Measurements from ENCODE around the gene AMDHD2. TPM values are rescaled to one million over a fixed set of nuclear protein-coding genes. Genes with fewer than 3 reads are reported as not detected.
A peak's percentile ranks its signal among the peaks of the same experiment; 100 is the strongest.

AMDHD2 gene
- total RNA-seq, 1 donor from 2014 or later = 9.3 TPM

DNA sequence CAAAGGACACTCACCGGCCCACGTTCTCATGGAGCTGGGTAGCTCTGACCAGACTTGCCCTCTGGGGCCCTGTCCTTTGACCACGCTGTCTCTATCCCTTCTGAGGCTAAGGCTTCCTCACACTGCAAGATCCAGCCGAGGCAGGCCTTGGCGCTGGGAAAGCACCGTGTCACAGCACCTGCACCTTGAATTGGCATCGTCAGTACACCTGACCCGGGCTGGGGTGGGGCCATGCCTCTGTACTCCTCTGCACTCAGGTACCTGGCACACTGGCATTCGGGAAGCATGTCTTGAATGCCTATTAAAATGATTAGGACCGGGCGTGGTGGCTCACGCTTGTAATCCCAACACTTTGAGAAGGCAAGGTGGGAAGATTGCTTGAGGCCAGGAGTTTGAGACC lies 39.2 kb upstream of the AMDHD2 start:
- peaks cover 44% of the 10 kb centered on the region for H3K4me1 ChIP-seq
- H3K4me3 ChIP-seq = no peak overlapping the region
- H3K27me3 ChIP-seq (ENCODE audit: low read depth) = no peaks in the 10 kb centered on the region
- TF ChIP-seq CTCF (IDR thresholded peaks at IDR 0.05; ENCODE audit: borderline replicate concordance) = no peak
- intact Hi-C loops (cut with micrococcal nuclease) = no loop called here
- no peak for DNase-seq
- no peaks in the 10 kb centered on the region for H3K36me3 ChIP-seq
- H3K27ac ChIP-seq (replicated peaks) = no peak overlapping the region
- no peaks in the 10 kb centered on the region for H3K9me3 ChIP-seq (replicated peaks)

DNA sequence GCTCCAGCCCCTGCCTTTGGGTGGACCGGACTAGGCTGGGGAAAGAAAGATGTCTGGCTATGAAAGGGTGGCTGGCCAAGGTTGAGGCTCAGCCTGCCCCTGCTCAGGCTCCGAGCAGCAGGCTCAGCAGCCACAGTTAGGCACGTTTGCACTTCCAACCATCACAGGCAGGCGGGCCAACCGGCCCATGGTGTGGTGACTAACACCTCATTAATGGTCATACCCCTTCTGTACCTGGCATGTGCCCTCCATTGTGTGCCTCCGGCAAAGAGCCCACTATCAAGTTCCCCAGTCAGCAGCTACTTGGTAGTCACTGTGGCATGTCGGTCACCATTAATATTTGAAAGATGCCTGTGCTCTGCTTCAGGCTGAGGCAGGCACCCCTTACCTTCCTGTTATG lies 38.5 kb upstream of the AMDHD2 start:
- intact Hi-C loops (cut with micrococcal nuclease) = no loop called here
- no peak overlapping the region for H3K27ac ChIP-seq (replicated peaks)

GRCh38 chr16:2482249-2482648 lies 37.9 kb upstream of the AMDHD2 start:
- H3K27ac ChIP-seq (replicated peaks) = peak overlapping the region; percentile 27
- H3K27me3 ChIP-seq (ENCODE audit: low read depth) = no peaks in the 10 kb centered on the region
- no peak for DNase-seq
- H3K4me3 ChIP-seq = no peak overlapping the region
- no peaks in the 10 kb centered on the region for H3K9me3 ChIP-seq (replicated peaks)
- no peak for TF ChIP-seq CTCF (IDR thresholded peaks at IDR 0.05; ENCODE audit: borderline replicate concordance)
- peaks cover 51% of the 10 kb centered on the region for H3K4me1 ChIP-seq
- H3K36me3 ChIP-seq = no peaks in the 10 kb centered on the region
- intact Hi-C loops (cut with micrococcal nuclease) = no loop called here

More for the DNA sequence above, 38.5 kb upstream of the AMDHD2 start:
- Histone ChIP-seq H3K27me3 (ENCODE audit: low read depth) (no peaks in the 10 kb centered on the region), H3K4me3 (no peak overlapping the region), H3K36me3 (no peaks in the 10 kb centered on the region), H3K9me3 (replicated peaks) (no peaks in the 10 kb centered on the region), H3K4me1 (peaks cover 46% of the 10 kb centered on the region)
- DNase-seq = no peak
- no peak for TF ChIP-seq CTCF (IDR thresholded peaks at IDR 0.05; ENCODE audit: borderline replicate concordance)

DNA sequence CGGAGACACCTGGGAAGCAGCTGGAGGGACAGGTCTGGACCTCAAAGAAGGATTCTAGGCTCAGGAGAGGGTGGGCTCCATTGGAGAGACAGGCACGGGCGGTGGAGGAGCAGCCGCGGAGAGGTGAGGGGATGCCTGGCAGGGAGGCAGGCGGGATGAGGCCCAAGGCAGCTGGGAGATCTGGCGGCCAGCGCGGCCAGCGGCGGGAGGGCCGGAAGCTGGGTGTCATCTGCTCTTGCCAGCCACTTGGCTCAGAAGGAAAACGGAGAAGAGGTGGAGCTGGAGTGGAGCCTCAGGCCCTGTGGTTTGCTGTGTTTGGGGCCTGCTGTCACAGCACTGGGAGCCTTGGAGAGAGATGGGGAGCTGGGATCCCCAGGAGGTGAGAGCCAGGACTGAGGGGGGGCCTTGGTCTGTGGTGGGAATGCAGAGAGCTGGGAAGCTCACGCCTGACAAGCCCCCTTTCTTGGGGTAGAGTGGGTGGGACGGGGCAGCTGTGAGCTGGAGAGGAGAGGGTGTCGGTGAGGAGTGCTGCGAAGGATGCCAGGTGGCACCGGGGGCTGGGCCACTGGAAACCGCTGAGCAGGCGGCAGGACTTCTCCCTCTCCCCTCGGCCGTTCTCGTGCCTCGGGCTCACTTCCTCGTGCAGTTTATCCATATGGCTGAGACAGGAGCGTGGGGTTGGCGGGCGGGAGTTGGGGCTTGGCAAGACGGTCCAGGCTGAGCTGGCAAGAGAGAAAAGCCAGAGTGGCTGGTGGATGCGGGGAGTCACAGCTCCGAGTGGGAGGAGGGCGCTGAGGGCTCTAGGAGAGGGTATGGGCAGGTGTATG lies 37.2 kb upstream of the AMDHD2 start:
- TF ChIP-seq CTCF (IDR thresholded peaks at IDR 0.05; ENCODE audit: borderline replicate concordance) = no peak
- H3K9me3 ChIP-seq (replicated peaks) = no peaks in the 10 kb centered on the region
- intact Hi-C loops (cut with micrococcal nuclease) = no loop called here
- H3K4me1 ChIP-seq = peaks cover 55% of the 10 kb centered on the region
- no peaks in the 10 kb centered on the region for H3K36me3 ChIP-seq
- no peaks in the 10 kb centered on the region for H3K27me3 ChIP-seq (ENCODE audit: low read depth)
- peak; percentile 60 for DNase-seq
- H3K27ac ChIP-seq (replicated peaks) = peak overlapping the region; percentile 27
- H3K4me3 ChIP-seq = peak overlapping the region; percentile 24

DNA sequence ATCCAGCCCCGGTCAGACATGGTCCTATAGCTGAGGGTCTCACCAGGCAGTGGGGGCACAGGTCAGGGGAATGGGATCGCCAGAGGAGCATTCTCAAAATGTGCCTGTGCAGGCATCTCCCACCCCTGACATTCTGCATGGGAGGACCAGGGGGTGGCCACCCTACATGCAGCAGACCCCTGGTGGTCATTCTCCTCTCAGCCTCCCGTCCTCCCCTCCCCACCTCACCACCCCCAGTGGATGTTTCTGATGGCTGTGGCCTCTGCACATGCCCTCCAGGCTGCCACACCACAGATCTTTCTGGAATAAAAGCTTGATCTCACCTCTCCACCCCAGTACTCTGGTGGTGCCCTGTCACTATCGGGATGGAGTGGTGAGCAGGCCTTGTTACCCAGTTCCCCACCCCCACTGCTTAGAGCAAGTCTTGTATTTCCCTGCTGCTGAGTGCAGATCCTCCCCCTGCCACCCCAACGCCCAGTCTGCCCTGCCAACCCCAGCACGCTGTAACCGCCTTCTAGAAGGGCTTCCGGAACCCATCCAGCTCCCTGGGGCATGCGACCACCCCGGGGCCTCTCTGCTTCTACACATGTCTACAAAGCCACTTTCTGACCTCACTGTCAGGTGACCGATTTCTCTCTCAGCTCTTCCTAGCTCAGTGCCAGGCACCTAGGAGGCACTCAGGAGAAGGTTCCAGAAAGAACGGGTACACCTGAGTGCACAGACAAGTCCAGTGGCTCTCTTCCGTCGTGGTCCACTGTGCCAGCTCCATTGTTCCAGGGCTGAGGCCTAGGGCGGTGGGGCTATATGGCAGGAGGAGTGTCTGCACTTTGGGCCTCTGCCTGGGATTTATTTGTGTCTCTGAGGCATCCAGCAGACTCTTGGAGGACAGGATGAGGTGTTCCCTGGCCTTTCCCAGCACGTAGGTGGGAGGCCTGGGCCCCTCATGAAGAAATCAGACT lies 36.0 kb upstream of the AMDHD2 start:
- Histone ChIP-seq H3K36me3 (no peaks in the 10 kb centered on the region), H3K9me3 (replicated peaks) (no peaks in the 10 kb centered on the region), H3K27me3 (ENCODE audit: low read depth) (no peaks in the 10 kb centered on the region), H3K27ac (replicated peaks) (no peak overlapping the region), H3K4me3 (no peak overlapping the region), H3K4me1 (peaks cover 55% of the 10 kb centered on the region)
- no peak for TF ChIP-seq CTCF (IDR thresholded peaks at IDR 0.05; ENCODE audit: borderline replicate concordance)
- no peak for DNase-seq
- intact Hi-C loops (cut with micrococcal nuclease) = no loop called here

All from left ventricle myocardium inferior (tissue), 1 donor.